GM12873 (cell line): ENCODE measurements around the gene PDIA5.

Experiments used
- TF ChIP-seq, protein P1 (sequence below): IDR thresholded peaks from 2 replicates; pipeline ENCODE4 v1.5.1; 2012; ENCODE audit warnings: low read depth, mild to moderate bottlenecking, moderate library complexity, low read length, control low read depth; ENCODE audit not compliant: insufficient read depth; ENCODE audit errors: missing control alignments

The PDIA5 gene

DNA sequence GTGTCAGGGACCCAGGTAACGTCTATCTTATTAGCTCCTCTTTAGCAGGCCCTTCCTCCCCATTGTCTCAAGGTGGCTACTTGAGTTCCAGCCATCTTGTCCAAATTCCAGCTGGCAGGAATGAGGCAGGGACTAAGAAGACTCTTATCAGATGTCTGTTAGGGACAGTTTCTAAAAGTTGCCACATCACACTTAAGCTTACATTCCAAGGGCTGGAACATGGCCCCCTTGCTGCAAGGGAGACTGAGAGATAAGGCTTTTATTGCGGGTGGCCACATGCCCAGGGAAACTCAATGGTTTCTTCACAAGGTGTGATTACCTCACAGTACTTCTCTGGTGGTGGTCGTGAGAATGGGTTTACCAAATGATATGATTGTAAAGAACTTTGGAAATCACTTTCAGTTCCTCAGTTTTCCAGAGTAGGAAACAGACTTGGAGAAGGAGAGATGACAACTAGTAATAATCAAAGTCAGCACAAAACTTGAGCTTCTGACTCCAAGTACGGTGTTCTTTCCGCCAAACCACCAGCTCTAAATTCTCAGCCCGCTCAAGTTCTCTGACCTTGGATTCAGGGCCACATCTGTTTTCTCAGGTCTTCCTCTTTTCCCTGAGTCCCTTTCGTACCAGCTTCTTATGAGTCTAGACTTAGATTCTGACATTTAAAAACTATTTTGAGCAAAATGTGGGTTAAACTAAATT lies 14.2 kb downstream of the PDIA5 start:
- TF ChIP-seq, protein P1, sequence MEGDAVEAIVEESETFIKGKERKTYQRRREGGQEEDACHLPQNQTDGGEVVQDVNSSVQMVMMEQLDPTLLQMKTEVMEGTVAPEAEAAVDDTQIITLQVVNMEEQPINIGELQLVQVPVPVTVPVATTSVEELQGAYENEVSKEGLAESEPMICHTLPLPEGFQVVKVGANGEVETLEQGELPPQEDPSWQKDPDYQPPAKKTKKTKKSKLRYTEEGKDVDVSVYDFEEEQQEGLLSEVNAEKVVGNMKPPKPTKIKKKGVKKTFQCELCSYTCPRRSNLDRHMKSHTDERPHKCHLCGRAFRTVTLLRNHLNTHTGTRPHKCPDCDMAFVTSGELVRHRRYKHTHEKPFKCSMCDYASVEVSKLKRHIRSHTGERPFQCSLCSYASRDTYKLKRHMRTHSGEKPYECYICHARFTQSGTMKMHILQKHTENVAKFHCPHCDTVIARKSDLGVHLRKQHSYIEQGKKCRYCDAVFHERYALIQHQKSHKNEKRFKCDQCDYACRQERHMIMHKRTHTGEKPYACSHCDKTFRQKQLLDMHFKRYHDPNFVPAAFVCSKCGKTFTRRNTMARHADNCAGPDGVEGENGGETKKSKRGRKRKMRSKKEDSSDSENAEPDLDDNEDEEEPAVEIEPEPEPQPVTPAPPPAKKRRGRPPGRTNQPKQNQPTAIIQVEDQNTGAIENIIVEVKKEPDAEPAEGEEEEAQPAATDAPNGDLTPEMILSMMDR, result no peak

DNA sequence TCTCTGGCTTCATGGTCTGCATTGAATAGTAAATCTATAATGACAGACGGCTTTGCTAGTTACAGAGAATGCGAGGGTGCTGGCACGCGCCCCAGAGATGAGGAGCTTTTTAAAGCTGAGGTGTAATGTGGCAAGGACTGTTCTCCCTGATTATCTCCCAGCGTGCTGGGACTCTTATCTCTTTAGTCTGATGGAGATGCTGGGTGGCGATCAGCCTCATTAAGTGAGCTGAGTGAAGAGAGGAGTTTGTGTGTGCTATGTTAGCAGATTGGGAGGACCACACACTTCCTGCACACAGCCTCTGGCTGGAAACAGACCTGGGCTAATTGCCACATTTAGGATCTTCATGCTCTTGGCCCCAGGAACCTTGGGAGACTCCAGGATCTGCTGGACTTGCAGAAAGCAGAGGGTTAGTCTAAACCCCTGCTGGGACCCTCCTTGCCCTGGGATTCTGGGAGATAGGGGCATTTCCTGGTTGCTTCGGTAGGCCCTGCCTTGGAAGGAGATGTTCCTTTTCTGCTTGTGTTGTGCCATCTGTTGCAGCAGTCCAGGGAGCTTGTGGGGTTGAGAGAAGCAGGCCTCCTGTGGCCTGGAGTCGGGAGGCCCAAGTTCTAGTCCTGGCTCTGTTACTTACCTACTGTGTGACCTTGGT lies 15.0 kb downstream of the PDIA5 start:
- TF ChIP-seq, protein P1, result no peak

DNA sequence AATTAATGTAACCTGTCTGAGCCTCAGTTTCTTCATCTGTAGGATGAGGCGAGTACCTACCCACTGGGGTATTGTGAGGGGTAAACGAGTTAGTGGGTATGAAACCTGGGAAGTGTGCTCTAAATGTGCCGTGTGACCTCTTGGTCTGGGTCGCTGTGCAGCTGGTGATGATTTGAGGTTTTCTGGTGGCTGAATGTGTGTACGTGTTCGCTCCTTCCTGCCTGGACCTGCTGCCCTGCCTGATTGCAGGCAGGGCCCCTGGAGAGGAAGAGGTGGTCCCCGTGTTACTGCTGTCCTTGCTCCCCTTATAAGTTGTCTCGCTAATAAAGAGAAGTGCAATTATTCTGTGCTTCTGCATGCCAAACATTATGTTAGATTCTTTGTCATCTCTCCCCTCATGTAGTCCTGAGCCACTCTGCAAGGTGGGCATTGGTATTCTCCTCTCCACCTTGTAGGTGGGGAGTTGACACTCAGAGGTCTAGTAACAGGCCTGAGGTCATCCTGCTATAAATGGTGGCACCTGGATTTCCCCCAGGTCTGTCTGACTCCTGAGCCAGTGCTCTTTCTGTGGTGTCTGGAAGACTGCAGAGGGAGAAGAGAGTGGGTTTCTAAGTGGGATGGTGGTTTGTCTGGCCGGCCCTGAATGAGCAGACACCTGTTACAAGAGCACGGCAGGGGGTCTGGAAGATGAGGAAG lies 15.7 kb downstream of the PDIA5 start:
- TF ChIP-seq, protein P1, result no peak

DNA sequence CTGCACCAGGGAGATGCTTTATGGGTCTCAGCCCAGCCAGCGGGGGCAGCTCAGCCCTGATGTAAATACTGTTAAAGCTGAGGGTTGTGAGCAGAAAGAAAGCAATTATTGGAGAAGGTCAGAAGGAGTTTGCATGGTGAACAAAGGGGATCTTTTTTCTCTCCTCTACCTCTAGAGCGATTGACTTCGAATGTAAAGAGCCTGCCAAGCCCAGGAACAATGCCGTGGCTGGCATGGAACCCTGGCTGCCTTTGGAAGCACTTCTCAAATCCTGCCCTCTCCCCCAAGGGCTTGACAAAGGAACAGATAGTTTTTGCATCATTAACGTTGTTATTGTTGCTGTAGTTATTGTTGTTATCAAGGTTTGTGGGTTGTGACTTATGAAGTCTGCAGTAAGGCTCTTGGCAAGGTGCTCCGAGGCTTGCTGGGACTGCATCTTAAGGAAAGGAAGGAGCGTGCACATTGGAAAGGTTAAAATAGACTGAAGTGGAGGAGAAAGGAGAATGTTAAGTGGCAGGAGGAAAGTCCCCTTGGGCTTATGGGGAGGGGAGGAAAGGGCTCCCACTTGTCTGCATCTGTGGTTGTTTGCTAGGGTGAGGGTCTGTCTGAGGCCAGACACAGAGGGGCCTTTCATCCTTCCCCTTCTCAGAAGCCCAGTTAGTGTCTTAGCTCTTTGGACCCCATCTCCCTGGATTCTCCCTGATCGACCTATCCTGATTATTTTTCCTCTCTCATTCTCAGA lies 16.7 kb downstream of the PDIA5 start:
- TF ChIP-seq, protein P1, result no peak

DNA sequence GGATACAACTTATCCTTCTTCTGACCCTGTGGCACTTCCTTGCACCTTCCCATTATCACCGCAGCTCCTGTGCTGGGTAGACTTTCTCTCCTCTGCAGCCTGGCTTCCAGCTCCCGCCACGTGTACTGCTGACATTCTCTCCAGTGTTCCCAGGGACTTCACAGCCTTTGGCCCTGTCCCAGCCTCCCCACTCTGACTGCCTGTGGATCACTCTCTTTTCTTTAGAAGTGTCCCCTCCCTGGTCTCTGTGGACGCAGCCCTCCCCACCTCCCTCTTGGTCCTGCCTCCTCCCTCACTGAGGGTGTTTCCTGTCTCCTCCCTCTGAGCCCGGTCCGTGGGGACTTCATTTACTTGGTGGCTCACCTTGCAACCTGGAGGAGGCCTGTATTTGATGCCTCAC lies 17.4 kb downstream of the PDIA5 start:
- TF ChIP-seq, protein P1, result no peak

DNA sequence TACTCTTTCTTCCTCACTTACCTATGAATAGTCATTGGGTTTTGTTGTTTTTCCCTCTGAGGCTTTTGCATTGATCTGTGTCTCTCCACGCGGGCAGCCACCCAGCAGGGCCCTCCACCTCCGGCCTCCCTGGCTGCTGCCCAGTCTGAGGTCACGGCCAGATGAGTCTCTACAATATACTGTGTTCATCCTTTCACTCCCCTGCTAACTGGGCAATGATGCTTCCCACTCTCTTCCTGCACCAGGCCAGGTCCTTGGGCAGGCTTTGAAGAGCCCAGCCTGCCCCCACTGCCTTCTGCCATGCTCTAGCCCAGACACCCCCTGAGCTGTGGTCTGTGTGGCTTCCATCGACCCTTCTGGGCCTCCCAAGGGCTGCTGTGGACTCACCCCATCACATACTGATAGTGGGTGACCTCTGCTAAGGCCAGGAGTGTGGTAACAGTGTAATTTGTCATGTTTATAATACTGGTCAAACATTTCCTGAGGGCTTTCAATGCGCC lies 18.0 kb downstream of the PDIA5 start:
- TF ChIP-seq, protein P1, result no peak
